GM12878 (cell line): ENCODE data around the gene VPS13C.

Source experiments
- CBX3 ChIP-seq: fragments of 200-600 bp; sonication (generic); IDR thresholded peaks from 2 replicates; pipeline ENCODE4 v1.6.1; 2016; ENCODE audit warnings: low read depth, borderline replicate concordance
- CTCF ChIP-seq, 3 experiments: IDR thresholded peaks in 2 of 3; conservative IDR thresholded peaks in 1 of 3; 2 replicates each; pipeline ENCODE4 v1.5.1; 2011; ENCODE audit warnings: low read depth in 3 of 3, low read length in 3 of 3, mild to moderate bottlenecking in 3 of 3, control low read depth in 2 of 3, moderate library complexity in 2 of 3, inconsistent platforms in 1 of 3, mixed read lengths in 1 of 3; ENCODE audit not compliant: control insufficient read depth in 2 of 3, insufficient read depth in 1 of 3; ENCODE audit errors: extremely low read depth in 1 of 3

GRCh38 chr15:61946778-61947177 is 113.5 kb downstream of the VPS13C start:
- TF ChIP-seq CBX3 (no peak), CTCF (IDR thresholded peaks at IDR 0.05 in 2 of 3, conservative IDR thresholded peaks at IDR 0.05 in 1 of 3; ENCODE audit: control insufficient read depth in 2 of 3, extremely low read depth in 1 of 3, insufficient read depth in 1 of 3, low read depth in 3 of 3, low read length in 3 of 3) (no peak)
